COLO668 (cell line): ENCODE measurements around the gene ZNF823.
"Not testable (repeated sequence)": the region's sequence is repeated elsewhere in the genome, so short reads cannot be mapped to it uniquely, and the experiment has no call there.

Source experiments
- DNase-seq: peaks from one replicate; lab custom pipeline; 2025; ENCODE audit not compliant: unreplicated experiment; lab: John Stamatoyannopoulos, UW

The ZNF823 gene

GRCh38 chr19:11684987-11685675 lies 53.6 kb downstream of the ZNF823 start:
- no peak for DNase-seq

GRCh38 chr19:11680689-11681302 lies 58.0 kb downstream of the ZNF823 start:
- no peak for DNase-seq

GRCh38 chr19:11678504-11678903 lies 60.2 kb downstream of the ZNF823 start:
- DNase-seq: no peak

- not testable (repeated sequence) for DNase-seq
These were observed 61.8 kb downstream of the ZNF823 start for GRCh38 chr19:11676661-11677600.

- no peak for DNase-seq
These were observed 63.2 kb downstream of the ZNF823 start for GRCh38 chr19:11675569-11675968.

GRCh38 chr19:11674067-11674492 lies 64.7 kb downstream of the ZNF823 start:
- DNase-seq: no peak

GRCh38 chr19:11673608-11674041 lies 65.1 kb downstream of the ZNF823 start:
- peak; percentile 49 for DNase-seq
